ENCODE results near the gene AGPAT4. TPM values are rescaled to one million over a fixed set of nuclear protein-coding genes. Genes with fewer than 3 reads are reported as not detected.

Gene AGPAT4
- total and polyA plus RNA-seq, 4 donors = 3.7 to 32.8 (median 9.7) TPM

DNA sequence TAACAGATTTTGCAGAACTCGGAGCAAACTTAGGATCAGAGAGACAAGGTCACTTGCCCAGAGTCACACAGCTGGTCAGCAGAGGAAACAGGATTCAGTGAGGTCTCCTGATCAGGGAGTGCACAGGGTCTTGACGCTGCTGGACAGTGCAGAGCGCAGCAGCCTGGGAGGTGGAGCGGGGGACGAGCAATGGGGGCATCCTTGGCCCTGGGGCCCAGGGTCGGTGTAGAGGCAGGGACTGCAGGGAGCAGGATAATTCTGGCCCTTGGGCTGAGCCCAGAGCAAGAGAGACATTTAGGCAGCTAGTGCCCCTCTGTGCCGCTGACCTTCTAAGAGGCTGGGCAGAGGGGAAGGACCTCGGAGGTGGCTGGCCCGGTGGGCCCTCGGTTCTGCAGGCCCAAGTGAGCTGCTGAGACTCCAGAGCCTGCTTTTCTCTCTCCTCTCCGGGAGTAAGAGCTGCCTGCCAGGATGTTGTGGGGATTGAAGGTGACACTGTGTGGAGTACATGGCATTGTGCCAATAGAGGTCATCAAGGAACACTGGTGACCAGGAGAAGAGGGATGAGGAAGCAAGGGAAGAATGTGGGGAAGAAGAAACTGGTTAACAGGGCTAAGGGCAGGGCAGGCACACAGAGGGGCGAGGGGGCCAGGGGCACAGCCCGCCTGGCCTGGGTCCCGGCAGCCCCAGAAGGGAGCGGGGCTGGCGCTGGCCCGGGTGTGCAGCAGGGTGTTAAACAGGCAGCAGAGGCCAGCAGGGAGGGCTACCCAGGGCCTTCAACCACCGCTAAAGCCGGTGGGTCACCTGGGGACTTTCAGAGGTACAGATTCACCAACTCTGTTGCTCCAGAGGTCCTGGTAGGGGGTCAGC is 122.0 kb downstream of the AGPAT4 start:
- no peaks in the 10 kb centered on the region for H3K9me3 ChIP-seq (ENCODE audit: control insufficient read depth in 4 of 4, insufficient read depth in 3 of 4, low read length in 3 of 4)
- no peaks in the 10 kb centered on the region for H3K4me1 ChIP-seq (ENCODE audit: control insufficient read depth in 5 of 5, insufficient read depth in 5 of 5, low read length in 5 of 5)
- TF ChIP-seq, protein P1, sequence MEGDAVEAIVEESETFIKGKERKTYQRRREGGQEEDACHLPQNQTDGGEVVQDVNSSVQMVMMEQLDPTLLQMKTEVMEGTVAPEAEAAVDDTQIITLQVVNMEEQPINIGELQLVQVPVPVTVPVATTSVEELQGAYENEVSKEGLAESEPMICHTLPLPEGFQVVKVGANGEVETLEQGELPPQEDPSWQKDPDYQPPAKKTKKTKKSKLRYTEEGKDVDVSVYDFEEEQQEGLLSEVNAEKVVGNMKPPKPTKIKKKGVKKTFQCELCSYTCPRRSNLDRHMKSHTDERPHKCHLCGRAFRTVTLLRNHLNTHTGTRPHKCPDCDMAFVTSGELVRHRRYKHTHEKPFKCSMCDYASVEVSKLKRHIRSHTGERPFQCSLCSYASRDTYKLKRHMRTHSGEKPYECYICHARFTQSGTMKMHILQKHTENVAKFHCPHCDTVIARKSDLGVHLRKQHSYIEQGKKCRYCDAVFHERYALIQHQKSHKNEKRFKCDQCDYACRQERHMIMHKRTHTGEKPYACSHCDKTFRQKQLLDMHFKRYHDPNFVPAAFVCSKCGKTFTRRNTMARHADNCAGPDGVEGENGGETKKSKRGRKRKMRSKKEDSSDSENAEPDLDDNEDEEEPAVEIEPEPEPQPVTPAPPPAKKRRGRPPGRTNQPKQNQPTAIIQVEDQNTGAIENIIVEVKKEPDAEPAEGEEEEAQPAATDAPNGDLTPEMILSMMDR (IDR thresholded peaks at IDR 0.05; ENCODE audit: control extremely low read depth, extremely low read depth) = no peak
- 94 to 95% methylated on average over 19 of the region's 19 CpGs for WGBS, 2 donors
- DNase-seq = no peak
- no peak overlapping the region for H3K4me3 ChIP-seq
- peaks cover 0 to 21% (median 7%) of the 10 kb centered on the region in 4 donors for H3K36me3 ChIP-seq (ENCODE audit: control insufficient read depth in 4 of 4, insufficient read depth in 4 of 4, low read length in 4 of 4)
- ATAC-seq (ENCODE audit: insufficient read depth, low FRiP score) = no peak
- no peak overlapping the region for H3K9ac ChIP-seq (ENCODE audit: insufficient read depth in 1 of 2, low read length in 2 of 2)
- H3K27me3 ChIP-seq (ENCODE audit: control insufficient read depth in 3 of 3, insufficient read depth in 3 of 3, low read length in 2 of 3) = no peaks in the 10 kb centered on the region
- H3K27ac ChIP-seq (ENCODE audit: low read depth in 1 of 2, low read length in 1 of 2) = no peak overlapping the region

DNA sequence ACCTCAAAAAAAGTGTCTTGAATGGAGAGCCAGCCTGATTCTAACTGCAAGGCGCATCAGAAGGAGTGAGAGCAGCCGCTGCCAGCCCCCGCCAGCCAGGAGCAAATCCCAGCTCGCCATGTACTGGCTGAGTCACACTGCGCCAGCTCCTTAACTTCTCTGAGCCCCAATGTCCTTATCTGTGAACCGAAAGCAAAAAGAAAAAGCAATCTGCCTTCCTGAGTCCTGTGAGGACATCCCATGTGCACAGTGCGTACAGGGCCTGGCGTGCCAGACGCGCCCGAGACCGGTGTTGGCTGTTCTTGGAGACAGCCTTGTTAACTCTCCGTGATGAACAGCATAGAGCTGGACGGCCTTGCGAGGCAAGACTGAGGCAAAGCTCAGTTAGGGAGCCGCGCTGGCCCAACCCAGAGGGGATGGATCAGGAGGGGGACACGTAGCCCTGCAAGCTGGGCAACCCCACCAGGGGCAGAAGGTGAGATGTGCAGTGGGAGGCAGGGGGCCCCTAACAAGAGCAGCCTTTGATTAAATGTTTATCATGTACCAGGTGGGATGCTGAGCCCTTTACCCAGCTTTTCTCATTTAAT is 122.7 kb downstream of the AGPAT4 start:
- TF ChIP-seq, protein P1 (IDR thresholded peaks at IDR 0.05; ENCODE audit: control extremely low read depth, extremely low read depth) = no peak
- peaks cover 0 to 24% (median 7%) of the 10 kb centered on the region in 4 donors for H3K36me3 ChIP-seq (ENCODE audit: control insufficient read depth in 4 of 4, insufficient read depth in 4 of 4, low read length in 4 of 4)

DNA sequence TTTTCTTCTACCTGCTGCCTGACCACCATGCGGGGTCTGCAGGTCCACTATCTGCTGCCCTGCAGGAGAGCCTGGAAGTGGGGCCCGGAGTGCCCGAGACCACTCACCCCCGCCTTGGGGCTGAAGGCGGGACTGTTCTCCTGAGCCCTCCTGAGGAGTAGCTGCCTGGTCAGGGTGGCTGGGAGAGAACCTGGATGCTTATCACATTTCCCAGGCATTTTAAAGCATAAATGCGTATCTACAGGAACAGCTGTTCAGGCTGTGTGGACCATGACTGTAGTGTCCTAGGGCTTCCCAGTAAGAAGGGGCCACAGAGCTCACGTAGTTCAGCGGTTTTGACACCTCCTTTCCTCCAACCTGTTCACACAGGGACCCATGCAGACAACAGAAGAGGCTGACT is 123.3 kb downstream of the AGPAT4 start:
- TF ChIP-seq, protein P1 (IDR thresholded peaks at IDR 0.05; ENCODE audit: control extremely low read depth, extremely low read depth) = no peak
- no peak overlapping the region for H3K4me3 ChIP-seq
- ATAC-seq (ENCODE audit: insufficient read depth, low FRiP score) (no peak), DNase-seq (no peak)
- no peaks in the 10 kb centered on the region for H3K27me3 ChIP-seq (ENCODE audit: control insufficient read depth in 3 of 3, insufficient read depth in 3 of 3, low read length in 2 of 3)
- H3K36me3 ChIP-seq (ENCODE audit: control insufficient read depth in 4 of 4, insufficient read depth in 4 of 4, low read length in 4 of 4) = peaks cover 0 to 24% (median 6%) of the 10 kb centered on the region in 4 donors
- WGBS, 2 donors = 95 to 96% methylated on average over 8 of the region's 8 CpGs
- H3K9ac ChIP-seq (ENCODE audit: insufficient read depth in 1 of 2, low read length in 2 of 2) = no peak overlapping the region
- H3K4me1 ChIP-seq (ENCODE audit: control insufficient read depth in 5 of 5, insufficient read depth in 5 of 5, low read length in 5 of 5) = no peaks in the 10 kb centered on the region
- no peaks in the 10 kb centered on the region for H3K9me3 ChIP-seq (ENCODE audit: control insufficient read depth in 4 of 4, insufficient read depth in 3 of 4, low read length in 3 of 4)
- H3K27ac ChIP-seq (ENCODE audit: low read depth in 1 of 2, low read length in 1 of 2) = no peak overlapping the region

More for the DNA sequence above, 122.7 kb downstream of the AGPAT4 start:
- ATAC-seq (ENCODE audit: insufficient read depth, low FRiP score) (no peak), DNase-seq (no peak)
- WGBS, 2 donors = 96 to 97% methylated on average over 18 of the region's 18 CpGs
- no peak overlapping the region for H3K9ac ChIP-seq (ENCODE audit: insufficient read depth in 1 of 2, low read length in 2 of 2)
- H3K4me1 ChIP-seq (ENCODE audit: control insufficient read depth in 5 of 5, insufficient read depth in 5 of 5, low read length in 5 of 5) = no peaks in the 10 kb centered on the region
- no peaks in the 10 kb centered on the region for H3K27me3 ChIP-seq (ENCODE audit: control insufficient read depth in 3 of 3, insufficient read depth in 3 of 3, low read length in 2 of 3)
- H3K27ac ChIP-seq (ENCODE audit: low read depth in 1 of 2, low read length in 1 of 2) = no peak overlapping the region
- H3K9me3 ChIP-seq (ENCODE audit: control insufficient read depth in 4 of 4, insufficient read depth in 3 of 4, low read length in 3 of 4) = no peaks in the 10 kb centered on the region
- H3K4me3 ChIP-seq = no peak overlapping the region

Data from lung (tissue), 12 donors.